ACHN (cell line): ENCODE measurements around the gene SLC7A6.

Experiments
- DNase-seq: peaks from one replicate; pipeline ENCODE4 v3.0.0-alpha.2; 2015
- in situ Hi-C: cut with HindIII; loops from 2 replicates; pipeline ENCODE4 v1.10.0; 2017; ENCODE audit warnings: low sequenced_read_pairs, low pct_ligation_motif_present, low pct_unique_long_range_greater_than_20kb

SLC7A6 gene

DNA sequence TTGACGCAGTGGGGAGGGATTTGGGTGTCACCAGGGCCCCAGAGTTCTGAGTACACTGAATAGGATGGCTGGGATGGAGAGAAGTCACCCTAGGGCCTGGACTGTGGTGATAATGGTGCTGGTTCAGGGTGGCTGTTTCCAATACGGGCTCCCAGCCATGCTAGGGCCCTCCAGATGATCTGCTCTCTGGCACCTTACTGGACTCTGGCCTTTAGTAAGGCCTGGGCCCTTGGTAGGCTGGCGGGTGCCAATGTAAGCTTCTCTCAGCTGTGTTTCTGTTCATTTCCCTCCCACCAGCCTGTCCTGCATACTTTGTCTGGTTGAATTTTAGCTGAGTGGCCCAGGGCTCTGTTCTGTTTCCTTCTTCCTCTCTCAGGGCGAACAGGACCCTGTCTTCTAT, 16.4 kb upstream of the SLC7A6 start:
- in situ Hi-C loops: no loop called here
- DNase-seq: no peak

DNA sequence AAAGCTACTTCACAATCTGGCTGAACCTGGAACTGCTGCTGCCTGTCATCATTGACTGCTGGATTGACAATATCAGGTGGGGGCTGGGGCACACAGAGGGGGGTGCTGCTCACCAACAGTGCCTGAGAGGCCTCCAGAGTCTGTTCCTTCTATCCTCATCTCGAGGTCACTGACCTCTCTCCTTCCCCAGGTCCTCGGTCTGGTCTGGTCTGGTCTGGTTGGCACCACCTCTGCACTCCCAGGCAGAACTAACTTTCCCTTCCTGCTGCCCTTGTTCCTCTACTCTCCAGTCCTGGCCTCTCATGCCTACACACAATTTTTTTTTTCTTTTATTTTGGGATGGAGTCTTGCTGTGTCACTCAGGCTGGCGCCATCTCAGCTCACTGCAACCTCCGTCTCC, 15.0 kb upstream of the SLC7A6 start:
- in situ Hi-C loops: no loop called here
- DNase-seq: no peak

DNA sequence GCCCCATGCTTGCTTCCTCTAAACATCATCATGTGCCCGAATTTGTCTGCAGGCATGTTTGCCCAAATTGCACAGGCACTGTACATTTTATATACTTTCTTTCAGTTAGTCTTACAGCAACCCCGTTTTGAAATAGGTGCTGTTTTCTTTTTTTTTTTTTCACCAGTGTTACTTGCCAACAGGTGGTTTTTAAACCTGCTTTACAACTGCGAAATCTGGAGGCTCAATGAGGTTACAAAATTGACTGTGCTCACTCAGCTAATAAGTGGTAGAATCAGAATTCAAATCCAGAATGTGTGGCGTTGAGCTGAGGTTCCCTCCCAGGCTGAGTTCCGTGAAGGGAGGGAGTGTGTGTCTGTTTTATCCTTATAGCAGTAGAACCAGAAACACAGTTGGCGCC, 13.4 kb upstream of the SLC7A6 start:
- DNase-seq: no peak
- in situ Hi-C loops: no loop called here

DNA sequence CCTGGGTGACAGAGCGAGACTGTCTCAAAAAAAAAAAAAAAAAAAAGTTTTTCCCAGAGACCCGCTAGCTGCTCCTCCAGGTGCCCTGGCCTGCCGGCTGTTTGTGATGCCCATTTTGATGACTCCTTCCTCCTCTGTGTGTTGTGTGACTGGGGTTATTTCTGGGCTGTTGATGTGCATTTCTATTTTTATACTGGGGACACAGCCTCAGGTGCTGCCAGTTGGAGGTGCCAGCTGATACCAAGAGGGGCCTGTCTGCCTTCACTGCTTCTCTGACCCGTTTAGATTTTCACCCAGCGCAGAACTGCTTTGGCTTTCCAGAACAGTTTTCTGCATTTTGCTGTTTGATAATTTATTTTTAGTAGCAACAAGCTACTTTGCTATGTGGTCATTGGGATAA, 12.5 kb upstream of the SLC7A6 start:
- in situ Hi-C loops: no loop called here
- no peak for DNase-seq

DNA sequence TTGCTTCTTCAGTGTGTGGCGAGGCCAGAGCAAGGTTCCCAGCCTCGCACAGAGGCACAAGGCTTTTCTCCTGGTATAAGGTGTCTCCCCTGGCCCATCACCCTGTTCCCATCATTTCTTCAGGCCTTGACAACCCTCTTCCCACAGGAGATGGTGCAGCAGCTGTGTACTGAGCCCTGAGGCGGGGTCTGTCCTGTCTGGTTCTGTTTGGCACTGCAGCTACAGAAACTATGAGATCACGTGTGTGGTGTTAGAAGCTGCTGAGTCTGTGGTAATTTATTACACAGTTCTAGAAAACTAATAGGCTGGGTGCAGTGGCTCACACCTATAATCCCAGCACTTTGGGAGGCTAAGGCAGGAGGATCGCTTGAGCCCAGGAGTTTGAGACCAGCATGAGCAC, 11.9 kb upstream of the SLC7A6 start:
- DNase-seq: no peak
- in situ Hi-C loops: no loop called here

DNA sequence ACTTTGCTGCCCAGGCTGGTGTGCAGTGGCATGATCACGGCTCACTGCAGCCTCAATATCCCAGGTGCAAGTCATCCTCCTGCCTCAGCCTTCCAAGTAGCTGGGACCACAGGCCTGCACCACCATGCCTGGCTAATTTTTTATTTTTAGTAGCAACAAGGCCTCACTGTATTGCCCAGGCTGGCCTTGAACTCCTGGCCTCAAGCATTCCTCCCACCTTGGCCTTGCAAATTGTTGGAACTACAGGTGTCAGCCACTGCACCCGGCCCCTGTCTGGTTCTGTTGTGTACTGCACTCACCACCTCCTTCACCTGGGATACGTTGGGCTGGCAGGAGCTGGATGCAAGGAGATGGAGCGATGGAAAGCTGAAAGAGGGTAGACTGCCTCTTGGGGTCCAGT, 10.6 kb upstream of the SLC7A6 start:
- DNase-seq: no peak
- in situ Hi-C loops: no loop called here

DNA sequence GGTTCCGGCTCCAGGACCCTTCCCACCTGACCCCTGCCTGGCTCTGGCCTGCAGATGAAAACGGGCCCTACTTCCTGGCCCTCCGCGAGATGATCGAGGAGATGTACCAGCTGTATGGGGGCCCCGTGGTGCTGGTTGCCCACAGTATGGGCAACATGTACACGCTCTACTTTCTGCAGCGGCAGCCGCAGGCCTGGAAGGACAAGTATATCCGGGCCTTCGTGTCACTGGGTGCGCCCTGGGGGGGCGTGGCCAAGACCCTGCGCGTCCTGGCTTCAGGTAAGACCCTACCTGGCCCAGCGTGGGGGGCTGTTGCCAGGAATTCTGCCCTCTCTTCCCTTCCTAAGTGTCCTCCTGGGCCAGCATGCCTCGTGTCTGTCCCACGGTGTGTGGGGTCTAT, 8.6 kb upstream of the SLC7A6 start:
- in situ Hi-C loops: no loop called here
- DNase-seq: no peak

DNA sequence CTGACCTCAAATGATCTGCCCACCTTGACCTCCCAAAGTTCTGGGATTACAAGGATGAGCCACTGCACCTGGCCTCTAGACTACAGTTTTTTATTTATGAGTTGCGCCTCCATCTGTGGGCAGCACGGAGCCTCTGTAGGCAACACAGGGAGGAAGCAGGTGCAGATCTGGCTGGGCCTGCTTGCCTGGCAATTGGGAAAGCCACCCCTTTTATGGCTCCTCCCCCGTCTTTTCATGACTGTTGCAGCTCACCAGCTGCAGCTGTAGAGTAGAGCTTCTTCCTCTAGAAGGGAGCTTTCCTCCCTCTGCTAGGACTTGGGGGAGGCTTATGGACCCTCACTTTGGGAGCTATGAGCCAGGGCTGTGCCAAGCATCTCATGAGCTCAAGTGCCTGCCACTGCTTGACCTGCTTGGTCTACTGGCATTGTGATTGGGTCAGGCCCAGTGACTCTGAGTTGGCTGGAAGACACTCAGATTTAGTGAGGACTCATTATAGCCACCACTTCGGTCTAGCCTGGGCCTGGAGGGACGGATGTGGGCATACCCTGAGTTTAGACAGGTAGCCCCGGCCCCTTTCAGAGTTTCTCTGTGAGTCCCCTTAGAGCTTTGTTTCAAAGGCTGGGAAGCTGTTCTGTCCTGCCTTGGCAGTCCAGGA, 6.9 kb upstream of the SLC7A6 start:
- in situ Hi-C loops: no loop called here
- peak; percentile 75 for DNase-seq

DNA sequence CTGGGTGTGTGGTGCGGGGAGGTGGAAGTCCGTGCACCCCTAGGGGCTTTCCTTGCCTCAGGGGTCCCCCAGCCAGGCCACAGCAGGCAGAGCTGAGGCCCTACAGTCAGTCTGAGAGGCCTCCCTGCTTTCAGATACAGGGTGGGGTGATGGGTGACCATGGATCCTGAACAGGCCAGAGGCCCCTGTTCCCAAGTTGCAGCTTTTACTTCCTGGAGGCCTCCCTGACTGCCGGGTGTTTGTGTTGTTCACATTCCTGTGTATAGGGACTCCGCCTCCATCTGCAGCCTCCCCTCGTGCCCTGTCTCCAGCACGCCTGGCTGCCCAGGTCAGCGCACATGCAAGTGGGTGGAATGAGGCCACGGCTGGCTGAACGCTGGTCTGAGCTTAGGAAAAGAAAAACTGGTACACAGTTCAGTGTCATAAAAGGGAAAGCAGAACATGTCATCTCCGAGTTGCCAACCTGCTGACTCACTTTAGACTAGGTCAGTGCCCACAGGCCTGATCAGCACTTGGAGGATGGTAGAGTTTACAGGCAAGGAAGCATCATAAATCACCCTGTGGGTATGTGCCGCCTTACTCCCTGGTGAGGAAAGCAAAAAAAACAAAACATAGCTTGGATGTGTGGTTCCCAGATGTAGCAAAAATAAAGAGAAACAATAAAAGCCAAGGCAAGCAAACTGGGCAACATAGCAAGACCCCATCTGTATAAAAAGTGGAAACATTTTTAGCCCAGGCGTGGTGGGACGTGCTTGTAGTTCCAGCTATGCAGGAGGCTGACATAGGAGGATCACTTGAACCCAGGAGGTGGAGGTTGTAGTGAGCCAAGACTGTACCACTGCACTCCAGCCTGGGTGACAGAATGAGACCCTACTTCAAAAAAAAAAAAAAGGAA, 6.2 kb upstream of the SLC7A6 start:
- DNase-seq: peak; percentile 100
- in situ Hi-C loops: no loop called here

DNA sequence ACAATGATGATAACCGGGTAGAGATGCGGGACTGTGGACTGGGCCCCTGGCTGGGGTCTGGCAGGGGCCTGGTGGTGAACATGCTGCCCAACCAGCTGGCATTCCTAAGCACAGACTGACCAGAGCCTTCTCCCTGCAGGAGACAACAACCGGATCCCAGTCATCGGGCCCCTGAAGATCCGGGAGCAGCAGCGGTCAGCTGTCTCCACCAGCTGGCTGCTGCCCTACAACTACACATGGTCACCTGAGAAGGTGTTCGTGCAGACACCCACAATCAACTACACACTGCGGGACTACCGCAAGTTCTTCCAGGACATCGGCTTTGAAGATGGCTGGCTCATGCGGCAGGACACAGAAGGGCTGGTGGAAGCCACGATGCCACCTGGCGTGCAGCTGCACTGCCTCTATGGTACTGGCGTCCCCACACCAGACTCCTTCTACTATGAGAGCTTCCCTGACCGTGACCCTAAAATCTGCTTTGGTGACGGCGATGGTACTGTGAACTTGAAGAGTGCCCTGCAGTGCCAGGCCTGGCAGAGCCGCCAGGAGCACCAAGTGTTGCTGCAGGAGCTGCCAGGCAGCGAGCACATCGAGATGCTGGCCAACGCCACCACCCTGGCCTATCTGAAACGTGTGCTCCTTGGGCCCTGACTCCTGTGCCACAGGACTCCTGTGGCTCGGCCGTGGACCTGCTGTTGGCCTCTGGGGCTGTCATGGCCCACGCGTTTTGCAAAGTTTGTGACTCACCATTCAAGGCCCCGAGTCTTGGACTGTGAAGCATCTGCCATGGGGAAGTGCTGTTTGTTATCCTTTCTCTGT, 5.1 kb upstream of the SLC7A6 start:
- in situ Hi-C loops: no loop called here

DNA sequence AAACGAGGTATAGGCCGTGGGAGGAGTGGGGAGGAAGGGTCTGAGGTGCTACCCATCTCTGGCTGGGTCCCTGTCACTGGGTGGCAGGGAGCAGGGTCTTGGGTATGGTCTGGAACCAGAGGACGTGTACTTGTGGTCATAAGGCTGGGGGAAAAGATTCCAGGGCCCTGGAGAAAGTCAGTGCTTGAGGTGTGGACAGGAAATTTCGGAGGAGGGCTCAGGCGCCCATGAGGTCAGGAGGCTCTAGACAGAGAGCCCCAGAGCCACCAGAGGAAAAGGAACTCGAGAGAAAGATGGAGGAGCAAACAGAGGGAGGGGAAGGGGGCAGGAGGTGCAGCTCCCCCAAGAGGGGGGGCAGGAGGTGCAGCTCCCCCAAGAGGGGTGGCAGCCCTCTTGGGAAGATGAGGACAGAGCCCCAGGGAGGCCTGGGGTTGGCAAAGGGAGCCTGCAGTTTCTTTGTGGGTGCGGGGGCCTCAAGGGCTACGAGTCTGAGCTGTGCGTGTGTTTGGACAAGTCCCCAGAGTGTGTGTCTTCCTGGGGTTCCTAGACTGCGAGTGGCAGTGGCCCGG, 683 bp upstream of the SLC7A6 start:
- in situ Hi-C loops: no loop called here
- DNase-seq: no peak

More for the DNA sequence above, 5.1 kb upstream of the SLC7A6 start:
- DNase-seq: no peak

DNA sequence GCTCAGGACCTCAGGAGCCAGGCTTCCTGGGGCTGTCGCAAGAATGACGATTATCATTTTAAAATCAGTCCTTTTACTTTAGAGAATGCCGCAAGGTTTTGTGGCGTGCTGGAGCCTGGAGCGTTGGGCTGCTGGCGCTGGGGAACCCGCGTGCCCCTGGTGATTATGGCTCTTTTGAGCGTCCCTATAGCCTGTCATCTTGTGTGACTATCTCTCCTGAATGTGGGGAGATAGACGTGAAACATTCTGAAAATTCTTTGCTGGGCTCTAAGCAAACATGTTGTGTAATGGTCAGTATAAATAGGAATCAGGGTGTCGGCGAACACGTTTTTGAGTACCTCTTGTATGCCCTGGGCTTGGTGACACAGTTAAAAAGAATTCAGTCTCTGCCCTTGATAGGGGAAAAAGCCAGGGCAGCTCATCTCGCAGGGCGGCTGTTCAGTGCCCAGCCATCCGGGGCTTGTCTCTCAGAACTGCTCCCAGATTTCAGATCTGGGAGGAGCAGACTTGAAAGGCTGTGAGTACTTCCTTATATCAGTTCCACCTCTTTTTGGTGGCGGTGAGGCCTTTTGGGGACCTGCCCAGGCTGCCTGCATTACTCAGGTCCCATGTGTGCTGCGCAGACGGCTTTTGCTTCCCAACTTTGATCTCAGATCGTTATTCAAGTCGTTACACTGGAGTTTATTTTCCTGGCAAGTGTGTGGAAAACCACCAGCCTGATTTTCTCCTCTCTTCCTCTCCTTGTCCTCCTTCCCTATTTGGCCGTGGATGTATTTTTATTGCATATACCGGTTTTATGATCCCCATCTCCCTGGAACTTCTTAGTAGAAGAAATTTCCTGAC, 973 bp downstream of the SLC7A6 start:
- in situ Hi-C loops: no loop called here
- peak; percentile 96 for DNase-seq

DNA sequence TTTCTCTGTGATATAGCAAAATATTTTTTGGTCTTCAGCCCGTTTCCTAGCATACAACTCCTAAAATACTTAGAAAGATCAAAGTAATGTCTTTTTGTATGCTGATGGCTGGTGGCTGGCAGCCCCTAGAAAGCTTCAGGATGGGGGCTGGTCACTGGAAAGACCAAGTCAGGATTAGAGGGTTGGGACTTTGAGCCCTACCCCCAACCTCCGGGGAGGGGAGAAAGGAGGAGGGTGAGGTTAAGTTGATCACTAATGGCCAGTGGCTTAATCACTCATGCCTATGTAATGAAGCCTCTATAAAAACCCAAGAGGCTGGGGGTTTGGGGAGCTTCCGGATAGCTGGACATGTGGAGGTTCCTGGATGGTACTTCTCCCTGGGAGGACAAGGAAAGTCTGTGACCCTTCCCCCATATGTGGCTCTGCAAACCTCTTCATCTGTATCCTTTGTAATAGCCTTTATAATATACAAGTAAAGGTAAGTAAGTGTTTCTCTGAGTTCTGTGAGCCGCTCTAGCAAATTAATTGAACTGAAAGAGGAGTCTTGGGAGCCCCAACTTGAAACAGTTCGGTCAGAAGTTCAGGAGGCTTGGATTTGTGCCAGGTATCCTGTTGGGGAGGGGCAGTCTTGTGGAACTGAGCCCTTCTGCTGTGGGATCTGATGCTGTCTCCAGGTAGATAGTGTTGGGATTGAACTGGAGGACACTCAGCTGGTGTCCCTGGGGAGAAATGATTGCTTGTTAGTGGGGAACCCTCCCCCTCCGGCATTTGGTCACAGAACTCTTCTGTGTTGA, 3.5 kb downstream of the SLC7A6 start:
- DNase-seq: no peak
- in situ Hi-C loops: no loop called here

DNA sequence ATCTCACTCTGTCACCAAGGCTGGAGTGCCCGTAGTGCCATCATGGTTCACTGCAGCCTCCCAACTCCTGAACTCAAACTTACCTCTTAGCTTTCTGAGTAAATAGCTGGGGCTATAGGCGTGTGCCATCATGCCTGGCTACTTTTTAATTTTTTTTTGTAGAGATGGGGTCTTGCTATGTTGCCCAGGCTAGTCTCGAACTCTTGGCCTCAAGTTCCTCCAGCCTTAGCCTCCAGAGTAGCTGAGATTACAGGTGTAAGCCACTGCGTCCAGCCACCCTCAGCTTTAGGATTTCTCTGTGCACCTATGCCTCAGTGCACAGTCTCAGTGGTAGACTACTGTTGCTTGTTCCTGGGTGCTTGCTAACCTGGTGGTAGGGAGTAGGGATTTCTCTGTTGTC, 5.5 kb downstream of the SLC7A6 start:
- in situ Hi-C loops: no loop called here
- DNase-seq: no peak

DNA sequence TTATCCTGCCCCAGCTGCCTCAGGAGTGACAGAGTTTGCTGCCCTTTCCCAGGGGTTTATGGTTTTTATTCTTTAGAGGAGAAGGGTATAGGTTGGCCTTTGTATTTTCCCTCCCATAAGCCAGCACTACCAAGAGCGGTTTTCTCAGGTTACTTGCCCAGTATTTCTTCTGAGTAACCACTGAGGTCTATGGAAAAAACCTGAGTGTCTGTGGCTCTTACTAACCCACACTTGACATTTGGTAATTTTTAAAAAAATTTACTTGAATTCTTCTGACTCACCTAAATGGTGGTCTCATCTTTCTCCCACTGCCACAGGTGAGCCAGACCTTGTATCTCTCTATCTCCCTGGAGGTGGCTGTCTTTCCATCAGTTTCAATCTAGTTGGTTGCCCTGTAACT, 6.0 kb downstream of the SLC7A6 start:
- no peak for DNase-seq
- in situ Hi-C loops: no loop called here

DNA sequence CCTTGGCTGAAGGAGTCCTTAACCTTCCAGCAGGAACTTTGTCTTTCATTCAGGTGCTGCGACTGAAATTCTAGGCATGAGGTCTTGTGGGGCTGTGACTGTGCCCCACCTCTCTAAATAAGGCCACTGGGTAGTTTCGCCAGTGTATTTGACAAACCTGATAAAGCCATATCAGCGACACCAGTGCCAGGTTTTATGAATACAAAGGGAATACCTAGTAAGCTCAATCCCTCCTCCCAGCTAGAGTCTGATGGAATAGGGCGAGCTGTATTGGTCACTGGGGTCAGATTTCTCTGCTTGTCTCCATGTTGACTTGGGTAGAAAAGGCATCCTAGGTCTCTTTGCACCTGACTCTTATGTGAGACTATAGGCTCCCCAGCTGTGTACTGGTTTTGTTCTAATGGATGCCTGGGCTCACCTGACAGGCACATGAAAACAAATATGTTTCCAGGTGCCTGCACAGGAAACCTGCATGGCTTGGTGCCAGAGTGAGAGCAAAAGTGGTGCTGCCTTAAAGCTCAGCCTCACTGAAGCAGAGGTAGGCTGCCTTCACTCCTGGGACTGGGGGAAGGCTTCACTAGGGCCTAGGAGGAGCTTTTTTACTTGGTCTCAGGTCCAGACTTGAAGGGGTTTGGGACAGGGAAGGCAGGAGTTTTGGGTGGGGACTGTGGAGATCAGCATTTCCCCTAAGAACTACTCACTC, 8.3 kb downstream of the SLC7A6 start:
- no peak for DNase-seq
- in situ Hi-C loops: no loop called here

DNA sequence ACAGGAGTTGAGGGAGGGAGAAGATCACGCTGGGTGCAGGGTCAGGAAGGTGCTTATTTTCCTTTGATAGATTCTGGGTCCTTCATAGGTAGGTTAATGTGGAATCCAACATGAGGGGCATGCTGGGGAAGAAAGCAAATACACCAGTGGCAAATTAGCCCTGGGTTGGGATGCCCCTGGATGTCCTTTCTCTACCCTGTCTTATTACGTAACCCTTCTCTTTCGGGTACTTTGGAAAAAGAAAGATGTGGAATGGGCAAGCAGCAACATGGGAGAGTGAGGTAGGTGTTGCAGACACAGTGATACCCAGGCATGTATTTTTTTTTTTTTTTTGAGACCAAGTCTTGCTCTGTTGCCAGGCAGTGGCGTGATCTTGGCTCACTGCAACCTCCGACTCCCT, 9.1 kb downstream of the SLC7A6 start:
- no peak for DNase-seq
- in situ Hi-C loops: no loop called here
